Mucosa of rectum (tissue), 2 donors: ENCODE data around the gene LST1.

Experiments used
- H3K27ac ChIP-seq, 2 donors: one replicate each; pipeline ENCODE4 v1.7.0; 2013; ENCODE audit warnings: inconsistent platforms in 2 of 2, low read depth in 2 of 2, low read length in 2 of 2
- H3K27me3 ChIP-seq, 2 donors: one replicate each; pipeline ENCODE4 v1.7.0; 2013; ENCODE audit warnings: low read length in 2 of 2; ENCODE audit not compliant: control insufficient read depth in 2 of 2, insufficient read depth in 2 of 2
- H3K36me3 ChIP-seq, 2 donors: one replicate each; pipeline ENCODE4 v1.7.0; 2013; ENCODE audit warnings: low read length in 2 of 2; ENCODE audit not compliant: control insufficient read depth in 2 of 2, insufficient read depth in 2 of 2
- H3K4me1 ChIP-seq, 2 donors: one replicate each; pipeline ENCODE4 v1.7.0; 2013; ENCODE audit warnings: low read length in 2 of 2, mild to moderate bottlenecking in 1 of 2; ENCODE audit not compliant: control insufficient read depth in 2 of 2, insufficient read depth in 2 of 2
- H3K4me3 ChIP-seq, 2 donors: one replicate each; pipeline ENCODE4 v1.7.0; 2013; ENCODE audit warnings: low read length in 2 of 2
- H3K9ac ChIP-seq, 2 donors: one replicate each; pipeline ENCODE4 v1.7.0; 2013; ENCODE audit warnings: low read length in 2 of 2, low read depth in 1 of 2, mild to moderate bottlenecking in 1 of 2
- H3K9me3 ChIP-seq, 2 donors: one replicate each; pipeline ENCODE4 v1.7.0; 2013; ENCODE audit warnings: low read length in 2 of 2; ENCODE audit not compliant: control insufficient read depth in 2 of 2
- donor health status: healthy.
- donor health status: Normal muscosa, but diverticular disease.

Gene LST1

DNA sequence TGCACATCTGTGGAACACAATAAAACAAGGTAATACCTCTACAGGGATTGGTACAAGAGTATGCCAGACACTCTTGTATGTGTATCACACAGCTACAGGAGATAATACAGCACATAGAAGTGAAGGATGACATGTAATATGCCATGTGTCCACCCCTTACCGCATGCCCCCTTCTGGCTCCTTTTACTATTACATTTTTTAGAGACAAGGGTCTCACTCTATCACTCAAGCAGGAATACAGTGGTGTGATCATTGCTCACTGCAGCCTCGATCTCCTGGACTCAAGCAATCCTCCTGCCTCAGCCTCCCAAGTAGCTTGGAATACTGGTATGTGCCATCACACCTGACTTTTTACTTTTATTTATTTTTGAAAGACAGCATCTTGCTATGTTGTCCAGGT, 10.9 kb downstream of the LST1 start:
- Histone ChIP-seq H3K27me3 (no peaks in the 10 kb centered on the region), H3K27ac (no peak overlapping the region), H3K9ac (no peak overlapping the region), H3K4me1 (peaks cover 0 to 2% of the 10 kb centered on the region in 2 donors), H3K9me3 (no peaks in the 10 kb centered on the region), H3K4me3 (no peak overlapping the region), H3K36me3 (no peaks in the 10 kb centered on the region)

DNA sequence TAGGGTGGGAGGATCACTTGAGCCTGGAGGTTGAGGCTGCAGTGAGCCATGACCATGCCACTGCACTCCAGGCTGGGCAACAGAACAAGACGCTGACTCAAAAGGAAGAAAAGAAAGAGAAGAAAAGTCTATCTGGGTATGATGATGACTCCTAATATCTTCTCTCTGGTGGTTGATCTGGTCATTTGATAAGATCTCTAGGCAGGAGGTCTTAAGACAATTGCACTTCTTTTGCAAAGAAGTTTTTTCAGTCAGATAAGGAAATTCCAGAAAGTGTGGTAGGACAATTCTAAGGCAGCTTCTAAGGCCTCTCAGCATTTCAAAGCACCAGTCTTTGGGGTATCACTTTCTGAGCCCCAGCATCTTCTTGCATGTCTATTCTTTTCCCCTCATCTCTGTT, 21.2 kb downstream of the LST1 start:
- Histone ChIP-seq H3K4me3 (no peak overlapping the region), H3K4me1 (no peaks in the 10 kb centered on the region), H3K36me3 (no peaks in the 10 kb centered on the region), H3K9me3 (no peaks in the 10 kb centered on the region), H3K27ac (no peak overlapping the region), H3K9ac (no peak overlapping the region), H3K27me3 (no peaks in the 10 kb centered on the region)

DNA sequence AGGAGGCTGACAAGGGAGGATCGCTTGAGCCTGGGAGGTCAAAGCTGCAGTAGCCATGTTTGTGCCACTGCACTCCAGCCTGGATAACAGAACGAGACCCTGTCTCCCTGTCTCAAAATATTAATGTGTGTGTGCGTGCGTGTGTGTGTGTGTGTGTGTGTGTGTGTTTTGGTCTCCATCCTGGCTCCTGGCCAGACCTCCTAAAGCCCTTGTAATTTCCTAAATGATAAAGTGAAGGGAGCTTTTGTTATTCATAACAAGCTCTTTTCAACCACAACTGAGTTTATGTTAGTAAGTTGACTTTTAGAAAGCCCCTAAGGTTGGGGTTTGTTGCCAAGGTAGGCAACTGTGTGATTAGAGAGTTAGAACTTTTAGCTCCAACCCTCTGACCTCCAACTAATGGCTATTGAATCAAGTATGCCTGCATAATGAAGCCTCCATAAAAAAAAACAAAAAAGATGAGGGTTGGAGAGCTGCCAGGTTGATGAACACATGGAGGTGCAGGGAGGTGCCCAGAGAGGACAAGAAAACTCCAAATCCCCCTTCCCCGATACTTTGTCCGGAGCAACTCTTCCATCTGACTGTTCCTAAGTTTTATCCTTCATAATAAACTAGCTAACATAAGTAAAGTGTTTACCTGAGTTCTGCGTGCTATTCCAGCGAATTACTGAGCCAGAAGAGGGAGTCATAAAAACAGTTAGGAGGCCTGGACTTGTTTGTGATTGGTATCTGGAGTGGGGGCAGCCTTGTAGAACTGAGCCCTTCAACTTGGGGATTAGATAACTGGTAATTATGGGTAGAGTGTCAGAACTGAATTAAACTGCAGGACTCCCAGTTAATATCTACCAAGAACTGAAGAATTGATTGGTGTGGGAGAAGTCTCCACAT, 23.7 kb downstream of the LST1 start:
- H3K4me1 ChIP-seq, result peaks cover 8% of the 10 kb centered on the region in 2 donors
- no peak overlapping the region for H3K9ac ChIP-seq
- no peaks in the 10 kb centered on the region for H3K36me3 ChIP-seq
- H3K4me3 ChIP-seq, result no peak overlapping the region
- H3K9me3 ChIP-seq, result no peaks in the 10 kb centered on the region
- no peaks in the 10 kb centered on the region for H3K27me3 ChIP-seq
- no peak overlapping the region for H3K27ac ChIP-seq

DNA sequence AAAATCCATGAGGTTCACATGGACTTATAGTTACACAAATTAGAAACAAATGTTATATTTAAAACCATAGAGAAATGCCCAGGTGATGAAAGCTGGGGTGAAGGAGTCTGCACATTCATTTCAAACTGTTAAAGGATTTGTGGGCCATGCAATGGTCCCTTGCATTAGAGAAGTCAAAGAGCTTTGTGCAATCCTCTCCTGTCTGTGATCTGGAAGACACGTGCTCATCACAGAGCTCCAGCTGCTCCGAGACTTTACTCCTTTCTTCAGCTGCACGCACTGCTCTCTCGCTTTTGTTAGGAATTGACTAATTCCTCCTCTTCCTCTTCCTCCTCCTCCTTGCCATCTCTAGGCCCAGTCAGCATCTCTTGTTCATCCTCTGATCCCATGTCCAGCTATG, 24.9 kb downstream of the LST1 start:
- H3K27ac ChIP-seq, result no peak overlapping the region
- no peaks in the 10 kb centered on the region for H3K27me3 ChIP-seq
- H3K9me3 ChIP-seq, result no peaks in the 10 kb centered on the region
- H3K9ac ChIP-seq, result no peak overlapping the region
- no peaks in the 10 kb centered on the region for H3K36me3 ChIP-seq
- peaks cover 9 to 11% of the 10 kb centered on the region in 2 donors for H3K4me1 ChIP-seq
- no peak overlapping the region for H3K4me3 ChIP-seq

DNA sequence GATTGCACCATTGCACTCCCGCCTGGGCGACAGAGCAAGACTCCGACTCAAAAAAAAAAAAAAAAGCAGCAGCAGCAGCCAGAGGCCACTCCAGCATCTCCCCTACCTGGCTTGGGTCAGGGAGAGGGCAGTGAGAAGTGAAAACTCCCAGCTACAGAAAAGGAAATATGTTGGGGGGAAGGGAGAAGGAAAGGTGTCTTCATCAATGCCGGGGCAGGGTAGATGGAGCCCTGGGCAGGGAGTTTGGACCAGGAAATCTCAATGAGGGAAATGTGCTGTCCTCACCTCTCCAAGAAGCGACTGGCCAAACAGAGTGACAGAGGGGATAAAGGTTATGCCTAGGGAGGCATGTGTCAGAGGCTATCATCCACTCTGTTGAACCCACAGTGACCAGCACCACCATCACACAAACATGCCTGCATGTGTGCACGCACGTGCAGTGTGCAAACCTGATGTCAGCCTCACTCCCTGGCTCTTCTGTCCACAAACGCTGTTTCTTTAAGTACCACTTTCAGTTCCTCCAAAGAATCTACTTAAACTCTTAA, 28.1 kb downstream of the LST1 start:
- Histone ChIP-seq H3K27me3 (no peaks in the 10 kb centered on the region), H3K27ac (peak overlapping the region in 1 of 2 donors; percentile 43), H3K9ac (no peak overlapping the region), H3K9me3 (no peaks in the 10 kb centered on the region), H3K4me1 (peaks cover 9 to 11% of the 10 kb centered on the region in 2 donors), H3K4me3 (no peak overlapping the region), H3K36me3 (no peaks in the 10 kb centered on the region)

DNA sequence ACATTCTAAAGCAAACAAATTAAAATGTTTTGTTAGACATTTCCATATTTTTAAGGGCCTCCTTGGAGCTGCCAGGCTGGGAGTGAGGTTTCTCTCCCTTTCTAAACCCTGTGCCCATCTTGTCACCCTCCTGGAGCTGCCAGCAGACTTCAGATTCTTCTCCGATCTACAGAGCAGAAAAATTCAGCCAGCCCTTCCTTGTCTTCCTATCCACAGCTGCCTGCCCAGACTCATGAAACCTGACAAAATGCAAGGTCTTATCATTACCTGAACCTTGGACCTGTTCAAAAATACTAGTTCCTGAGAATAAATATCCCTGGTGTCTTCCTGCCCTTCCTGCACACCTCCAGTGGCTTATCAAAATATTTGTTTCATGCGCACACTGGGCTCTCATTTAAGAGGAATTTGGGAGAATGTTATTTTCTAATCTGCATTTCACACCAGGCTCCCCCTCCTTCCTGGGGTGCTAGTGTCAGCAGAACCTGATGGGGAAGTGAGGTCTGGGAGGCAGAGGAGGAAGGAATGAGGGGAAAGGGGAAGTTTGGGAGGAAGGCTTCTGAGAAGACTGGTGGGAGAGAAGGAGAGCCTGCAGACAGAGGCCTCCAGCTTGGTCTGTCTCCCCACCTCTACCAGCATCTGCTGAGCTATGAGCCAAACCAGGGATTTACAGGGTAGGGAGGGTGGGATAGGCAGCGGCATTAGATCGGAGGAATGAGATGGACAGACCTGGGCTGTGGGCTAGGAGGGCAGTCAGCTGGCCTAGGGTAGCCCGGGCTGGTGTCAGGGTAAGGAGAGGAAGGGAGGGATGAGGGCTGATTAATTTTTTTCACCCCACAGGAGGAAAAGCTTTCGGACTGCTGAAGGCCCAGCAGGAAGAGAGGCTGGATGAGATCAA, 28.9 kb downstream of the LST1 start, which contains the start of gene AIF1:
TSS of gene AIF1 (plus strand) at position 551 of the 895 bp plus-strand sequence. CDS start at position 647, 96 bp downstream.
- Histone ChIP-seq H3K4me1 (peaks cover 9 to 16% of the 10 kb centered on the region in 2 donors), H3K27me3 (no peaks in the 10 kb centered on the region), H3K27ac (peak within 1 kb of the TSS in 1 of 2 donors; percentile 43), H3K9ac (peak within 1 kb of the TSS in 1 of 2 donors; percentile 14), H3K4me3 (peak within 1 kb of the TSS in 1 of 2 donors; percentile 41), H3K36me3 (no peaks in the 10 kb centered on the region), H3K9me3 (no peaks in the 10 kb centered on the region)

DNA sequence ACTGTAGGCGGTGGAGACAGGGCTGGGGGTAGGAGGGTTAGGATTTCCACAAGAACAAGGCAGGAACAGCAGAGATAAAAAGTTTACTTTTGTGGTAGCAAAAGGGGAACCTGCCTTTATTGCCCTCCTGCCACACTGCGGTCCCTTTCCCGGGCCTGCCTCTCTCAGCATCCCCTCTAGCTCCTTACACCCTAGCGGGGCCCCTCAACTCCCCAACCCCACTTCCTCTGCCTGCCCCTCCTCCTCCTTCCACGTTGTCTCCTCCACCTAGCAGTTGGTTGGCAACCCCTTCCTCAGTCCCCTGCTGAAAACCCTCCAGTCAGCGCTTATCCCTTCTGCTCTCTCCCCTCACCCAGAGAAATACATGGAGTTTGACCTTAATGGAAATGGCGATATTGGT, 29.7 kb downstream of the LST1 start:
- Histone ChIP-seq H3K36me3 (no peaks in the 10 kb centered on the region), H3K27me3 (no peaks in the 10 kb centered on the region), H3K9me3 (no peaks in the 10 kb centered on the region), H3K4me3 (peak overlapping the region in 1 of 2 donors; percentile 41), H3K27ac (peak overlapping the region in 1 of 2 donors; percentile 43), H3K9ac (no peak overlapping the region), H3K4me1 (peaks cover 9 to 16% of the 10 kb centered on the region in 2 donors)

DNA sequence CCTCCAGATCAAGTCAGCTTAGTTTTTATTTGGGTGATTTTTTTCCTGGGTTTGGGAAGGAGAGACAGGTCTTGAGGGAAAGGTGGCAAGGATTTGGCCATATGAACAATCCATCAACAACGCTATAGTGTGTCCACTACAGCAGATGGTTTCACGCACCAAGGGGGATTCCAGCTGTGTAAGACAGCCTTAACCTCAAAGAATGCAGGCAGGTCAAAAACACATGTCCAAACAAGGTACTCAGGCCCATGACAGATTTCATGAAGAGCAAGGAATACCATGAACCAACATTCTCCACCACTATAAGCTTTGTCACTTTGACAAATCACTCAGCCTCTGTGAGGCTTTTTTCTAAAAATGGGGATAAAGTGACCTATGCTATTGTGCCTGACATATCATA, 30.9 kb downstream of the LST1 start:
- no peak overlapping the region for H3K4me3 ChIP-seq
- no peak overlapping the region for H3K27ac ChIP-seq
- peaks cover 15 to 27% of the 10 kb centered on the region in 2 donors for H3K4me1 ChIP-seq
- H3K9ac ChIP-seq, result no peak overlapping the region
- no peaks in the 10 kb centered on the region for H3K27me3 ChIP-seq
- H3K36me3 ChIP-seq, result no peaks in the 10 kb centered on the region
- no peaks in the 10 kb centered on the region for H3K9me3 ChIP-seq

DNA sequence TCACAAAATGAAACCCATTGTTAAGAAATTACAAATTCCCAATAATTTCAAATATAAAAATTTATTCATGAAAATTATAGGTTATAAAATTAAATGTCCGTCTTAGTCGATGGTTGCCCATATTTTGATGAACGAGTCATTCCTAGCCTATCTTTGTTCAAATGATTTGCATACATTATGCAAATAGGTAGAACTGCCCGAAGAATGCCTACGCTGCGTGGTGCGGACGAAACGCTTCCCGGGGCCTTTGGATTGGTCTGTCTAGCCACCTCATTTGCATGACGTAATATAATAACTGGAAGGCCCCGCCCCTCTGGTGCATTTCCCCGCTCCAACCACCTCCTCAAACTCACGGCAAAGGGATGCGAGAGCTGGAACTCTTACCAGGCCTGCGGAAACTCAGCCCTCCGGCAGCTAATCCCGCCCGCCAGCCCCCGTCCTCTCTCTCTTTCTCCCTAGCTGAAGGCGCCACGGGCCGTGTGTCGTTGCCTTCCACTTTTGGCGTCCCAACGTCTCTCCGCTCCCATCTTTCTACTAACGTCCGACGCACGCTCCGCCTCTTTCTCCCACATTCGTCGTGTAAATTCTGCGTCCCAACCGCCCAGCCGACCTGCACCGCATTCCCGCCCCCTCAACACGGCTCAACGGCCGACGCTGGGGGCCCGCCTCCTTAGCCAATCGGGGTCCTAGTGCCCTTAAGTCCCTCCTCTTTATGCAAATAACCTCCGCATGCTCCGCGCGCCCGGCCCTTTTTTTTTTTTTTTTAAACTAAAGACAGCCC, 33.9 kb downstream of the LST1 start:
- Histone ChIP-seq H3K9ac (peak overlapping the region; percentile 85 to 89), H3K36me3 (peaks cover 14 to 25% of the 10 kb centered on the region in 2 donors), H3K27ac (peak overlapping the region; percentile 99), H3K9me3 (no peaks in the 10 kb centered on the region), H3K4me1 (peaks cover 10 to 22% of the 10 kb centered on the region in 2 donors), H3K4me3 (peak overlapping the region; percentile 79 to 89), H3K27me3 (no peaks in the 10 kb centered on the region)
